ENCODE measurements around the gene ADAMTS12.

ADAMTS12 gene

GRCh38 chr5:33761139-33761538 lies 130.7 kb downstream of the ADAMTS12 start:
- DNase-seq = no peak

GRCh38 chr5:33758737-33759136 lies 133.1 kb downstream of the ADAMTS12 start:
- DNase-seq = no peak

DNA sequence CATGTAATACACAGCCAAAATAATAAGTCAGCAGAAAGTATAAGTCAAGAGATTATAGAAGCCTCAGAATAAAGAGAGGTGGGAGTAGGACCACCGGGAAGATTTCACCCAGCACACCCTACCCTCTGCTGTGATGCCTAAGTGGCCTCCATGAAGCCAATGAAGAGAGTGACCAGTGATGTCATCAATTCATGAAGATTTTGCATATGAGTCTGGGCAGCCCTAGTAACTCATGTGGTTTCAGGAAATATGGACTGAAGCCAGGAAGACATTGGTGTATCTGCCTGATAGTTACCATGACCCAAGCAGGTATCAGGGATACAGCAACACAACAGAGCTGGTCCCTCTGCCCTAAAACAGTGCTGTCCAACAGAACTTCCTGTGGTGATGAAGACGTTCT lies 135.3 kb downstream of the ADAMTS12 start:
- DNase-seq = no peak

DNA sequence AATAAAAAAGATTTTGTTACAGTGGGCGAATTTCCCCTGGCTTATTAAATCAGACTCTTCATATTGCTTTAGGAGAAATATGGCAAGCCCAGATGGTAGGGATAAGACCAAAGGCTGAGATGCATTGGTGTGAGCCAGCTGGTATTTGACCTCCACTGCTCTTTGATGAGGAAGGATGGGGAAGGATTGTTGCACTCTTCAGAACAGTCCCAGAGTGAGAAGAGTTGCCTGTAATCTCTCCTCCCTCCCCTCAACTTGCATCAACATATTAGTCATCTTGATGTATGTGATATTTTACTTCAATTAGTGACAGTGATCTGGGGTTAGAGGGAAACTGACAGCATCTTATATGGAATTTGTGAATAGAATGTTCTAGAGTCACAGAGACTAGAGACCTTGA lies 136.6 kb downstream of the ADAMTS12 start:
- no peak for DNase-seq

- no peak for DNase-seq
Observed at GRCh38 chr5:33753704-33754103, 138.1 kb downstream of the ADAMTS12 start.

DNA sequence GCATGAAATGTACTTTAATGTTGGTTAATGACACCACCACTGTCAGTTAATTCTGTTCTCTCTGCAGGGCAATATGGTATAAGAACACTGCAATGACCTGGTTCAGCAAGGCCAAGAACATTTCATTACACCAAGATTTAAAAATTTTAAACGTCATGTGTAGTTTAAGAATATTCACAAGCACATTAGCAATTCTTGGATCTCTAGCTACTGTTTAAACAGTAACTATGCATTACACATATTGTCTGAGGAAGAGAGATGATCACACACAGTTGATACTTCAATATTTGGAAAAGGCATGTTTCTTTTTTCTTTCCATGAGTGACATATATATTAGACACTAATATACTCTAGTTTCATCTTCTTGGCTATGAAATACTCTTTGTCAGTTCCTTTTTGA lies 143.0 kb downstream of the ADAMTS12 start:
- DNase-seq = no peak

DNA sequence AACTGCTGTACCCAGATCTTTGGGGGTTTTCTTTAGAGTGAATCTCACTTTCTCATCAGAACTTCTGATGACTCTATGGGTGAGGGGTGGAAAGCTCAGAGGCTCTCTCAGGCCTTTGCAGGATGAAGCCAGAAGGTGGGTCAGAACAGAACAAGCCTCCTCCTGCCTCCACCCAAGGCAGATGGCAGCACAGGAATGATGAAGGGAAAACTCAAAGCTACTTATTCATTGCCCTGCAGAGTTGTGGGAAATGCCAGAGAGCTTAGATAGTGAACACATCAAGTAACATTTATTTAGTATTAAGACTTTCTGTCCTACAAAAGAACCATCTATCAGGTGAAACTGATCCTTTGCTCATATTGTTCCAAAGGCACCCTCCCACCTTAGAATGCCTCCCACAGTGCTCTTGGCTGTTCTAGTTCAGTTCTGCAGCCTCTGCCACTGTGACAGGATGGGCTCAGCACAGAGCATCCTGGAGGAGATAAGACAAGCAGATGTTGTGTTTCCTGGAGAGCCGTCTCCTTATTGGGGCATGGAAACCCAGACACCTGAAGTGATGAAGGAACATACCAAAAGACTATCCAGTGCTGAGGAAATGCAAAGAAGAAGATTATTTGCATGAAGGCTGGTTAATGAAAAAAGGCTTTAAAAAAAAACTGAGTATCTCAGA lies 146.6 kb downstream of the ADAMTS12 start:
- no peak for DNase-seq

DNA sequence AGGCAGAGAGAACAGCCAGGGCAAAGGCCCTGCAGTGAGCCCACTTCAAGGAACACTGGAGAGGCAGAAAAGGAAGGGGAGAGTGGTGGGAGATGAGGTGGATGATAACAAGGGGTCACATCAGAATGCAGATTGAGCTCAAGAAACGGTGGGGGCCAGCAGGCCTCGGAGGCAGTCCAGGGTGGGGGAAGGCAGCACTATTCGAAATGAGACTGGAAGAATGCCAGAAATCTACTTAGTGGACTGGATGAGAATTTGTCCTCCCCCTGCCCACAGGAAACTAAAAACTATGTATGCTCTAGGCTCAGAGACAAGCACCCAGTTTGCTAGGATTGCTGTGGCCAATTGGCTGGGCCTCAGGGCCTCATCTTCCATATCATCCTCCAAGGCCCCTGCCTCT lies 148.7 kb downstream of the ADAMTS12 start:
- no peak for DNase-seq

GRCh38 chr5:33742181-33742580 lies 149.6 kb downstream of the ADAMTS12 start:
- no peak for DNase-seq

- no peak for DNase-seq
Observed at GRCh38 chr5:33738967-33739366, 152.8 kb downstream of the ADAMTS12 start.

DNA sequence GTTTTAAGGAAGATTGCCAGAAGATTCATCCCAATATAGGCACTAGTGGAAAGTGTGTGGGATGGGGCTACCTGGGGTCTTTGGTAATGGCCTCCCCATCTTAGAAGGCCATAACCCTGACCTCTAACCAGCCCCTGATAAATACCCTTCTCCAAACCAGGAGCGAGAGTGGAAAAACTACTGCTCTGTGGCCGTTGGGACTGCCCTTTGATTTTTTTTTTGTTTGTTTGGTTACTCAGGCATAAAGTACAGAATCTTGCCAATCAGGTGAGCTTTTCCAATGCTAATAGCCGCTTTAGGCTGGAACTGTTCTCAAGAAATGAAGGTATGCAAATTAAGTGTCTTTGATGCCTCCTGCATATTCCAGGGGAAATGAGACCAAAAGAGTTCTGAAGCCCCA lies 153.7 kb downstream of the ADAMTS12 start:
- no peak for DNase-seq

GRCh38 chr5:33737697-33738096 lies 154.1 kb downstream of the ADAMTS12 start:
- no peak for DNase-seq

DNA sequence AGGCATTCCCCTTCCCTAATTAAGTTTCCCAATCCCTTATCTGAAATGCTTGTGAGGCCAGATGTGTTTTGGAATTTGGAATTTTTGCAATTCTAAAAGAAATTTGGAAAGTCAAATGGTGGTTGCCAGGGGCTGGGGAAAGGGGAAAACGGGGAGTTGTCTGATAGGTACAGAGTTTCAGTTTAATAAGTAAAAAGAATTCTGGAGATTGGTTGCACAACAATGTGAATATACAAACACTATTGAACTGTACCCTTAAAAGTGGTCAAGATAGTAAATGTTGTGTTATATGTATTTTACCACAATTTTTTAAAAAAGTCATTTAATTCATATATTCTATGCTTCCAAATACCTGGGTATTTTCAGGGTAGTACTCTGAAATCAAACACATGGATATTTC lies 154.5 kb downstream of the ADAMTS12 start:
- no peak for DNase-seq

GRCh38 chr5:33736510-33736909 lies 155.3 kb downstream of the ADAMTS12 start:
- DNase-seq = no peak

GRCh38 chr5:33735072-33735471 lies 156.7 kb downstream of the ADAMTS12 start:
- DNase-seq = no peak

DNA sequence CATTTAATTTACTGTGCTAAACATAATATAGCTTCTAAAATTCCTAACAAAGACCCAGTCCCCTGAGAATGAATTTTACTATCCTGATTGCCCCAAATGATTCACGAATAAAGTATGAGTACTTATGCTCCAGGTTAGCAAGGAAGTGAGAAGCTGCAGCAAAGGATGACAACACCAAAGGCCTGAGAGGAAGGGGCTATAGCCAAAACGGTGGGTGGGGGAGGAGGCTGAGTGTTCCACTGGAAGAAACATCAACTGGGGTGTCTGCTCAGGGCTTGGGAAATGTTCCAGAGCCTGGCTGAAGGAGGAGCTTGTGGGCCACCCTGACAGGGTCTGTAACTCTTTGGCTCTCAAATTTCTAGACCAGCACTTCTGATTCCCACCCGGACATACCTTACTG lies 157.3 kb downstream of the ADAMTS12 start:
- no peak for DNase-seq

DNA sequence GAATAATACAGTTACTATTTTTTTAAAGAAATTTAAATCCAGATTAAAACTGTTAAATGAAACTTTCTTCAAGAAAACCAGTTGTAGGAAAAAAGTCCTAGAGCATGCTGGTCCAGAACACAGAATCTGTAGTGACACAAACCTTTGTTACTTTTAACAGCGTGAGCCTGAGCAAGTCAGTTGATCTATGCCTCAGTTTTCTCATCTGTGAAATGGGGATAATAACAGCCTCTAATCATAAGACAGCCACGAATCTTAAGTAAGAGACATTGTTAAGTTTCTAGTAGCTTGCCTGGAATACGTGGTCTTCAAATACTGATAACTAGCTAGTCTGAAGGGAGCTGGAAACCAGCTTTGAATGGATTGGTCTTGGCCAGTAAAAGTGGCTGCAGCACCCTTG lies 158.6 kb downstream of the ADAMTS12 start:
- no peak for DNase-seq

DNA sequence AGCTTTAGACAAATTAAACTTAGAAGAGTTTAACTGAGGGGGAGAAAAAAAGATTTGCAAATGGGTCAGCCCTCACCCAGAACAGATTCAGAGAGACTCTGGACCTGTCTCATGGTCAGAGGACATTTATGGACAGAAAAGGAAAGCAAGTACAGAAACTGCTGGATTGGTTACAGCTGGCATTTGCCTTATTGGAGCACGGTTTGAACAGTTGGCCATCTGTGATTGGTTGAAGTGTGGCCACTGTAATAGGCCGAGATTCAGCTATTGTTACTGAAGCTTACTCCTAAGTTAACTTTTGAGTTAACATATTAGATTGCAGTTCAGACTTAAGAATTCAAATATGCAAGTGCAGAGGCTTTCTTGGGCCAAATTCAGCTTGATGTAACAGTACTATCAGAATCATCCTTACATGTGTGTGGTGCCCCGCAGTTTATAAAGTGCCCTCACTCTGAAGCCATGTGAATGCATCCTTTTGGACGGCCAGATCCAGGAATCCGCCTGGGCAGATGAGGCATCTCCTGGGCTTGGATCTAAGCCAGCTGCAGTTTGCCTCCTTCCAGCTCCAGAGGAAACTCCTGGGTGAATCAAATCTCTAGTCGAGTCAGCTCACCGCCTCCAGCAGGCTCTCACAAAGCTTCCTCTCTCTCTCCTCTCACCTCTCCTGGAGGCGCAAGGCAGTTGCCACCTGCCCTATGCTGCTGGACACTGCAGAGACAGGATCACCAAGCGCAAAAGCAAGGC lies 165.2 kb downstream of the ADAMTS12 start:
- DNase-seq = no peak

GRCh38 chr5:33725806-33726205 lies 166.0 kb downstream of the ADAMTS12 start:
- no peak for DNase-seq

DNA sequence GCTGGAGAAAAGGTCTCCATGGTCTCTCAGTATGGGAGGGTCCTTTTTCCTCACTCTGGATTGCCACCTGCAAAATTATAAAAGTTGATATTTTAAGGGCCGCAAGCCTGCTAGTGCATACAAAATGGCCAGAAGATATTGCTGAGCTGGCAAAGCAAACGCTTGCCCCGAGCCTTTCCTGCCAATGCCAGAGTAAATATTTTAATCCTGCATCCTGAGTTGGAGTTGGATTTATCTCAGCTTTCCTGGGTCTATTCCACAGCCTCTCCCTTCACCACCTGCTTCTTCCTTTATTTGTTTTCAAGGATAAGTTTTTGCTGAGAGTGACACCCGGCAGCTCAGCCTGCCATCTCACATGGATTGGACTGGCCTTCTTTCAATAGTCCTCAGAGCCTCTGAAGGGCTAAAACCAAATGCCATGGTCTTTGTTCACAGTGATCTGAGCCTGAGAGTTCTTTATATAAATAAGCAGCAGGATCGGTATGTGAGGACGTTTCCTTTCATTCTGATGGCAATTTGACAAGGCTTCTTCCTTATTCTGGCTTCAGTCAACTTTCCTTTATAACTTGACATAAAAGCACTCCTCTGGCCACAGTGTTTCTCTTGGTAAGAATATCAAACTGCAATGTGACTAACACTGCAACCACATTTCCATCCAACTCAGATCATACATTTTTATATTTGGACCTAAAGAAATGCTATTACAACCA lies 170.1 kb downstream of the ADAMTS12 start:
- no peak for DNase-seq

DNA sequence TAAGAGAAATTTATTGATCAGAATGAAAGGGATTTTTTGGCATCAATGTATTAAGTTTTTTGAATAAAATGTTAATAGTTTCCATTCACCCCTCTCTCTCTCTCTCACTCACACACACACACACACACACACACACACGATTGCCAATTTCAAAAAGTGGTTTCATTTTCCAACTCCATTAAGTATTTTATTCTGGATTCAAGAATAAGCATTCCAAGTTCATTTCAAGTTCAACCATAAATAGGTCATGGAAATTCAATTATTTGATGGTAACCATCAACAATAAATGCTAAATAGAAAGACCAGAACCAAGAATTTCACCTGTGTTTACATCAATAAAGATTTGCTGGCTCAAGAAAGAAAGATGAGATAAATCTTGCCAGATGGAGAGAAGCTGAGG lies 171.6 kb downstream of the ADAMTS12 start:
- no peak for DNase-seq

DNA sequence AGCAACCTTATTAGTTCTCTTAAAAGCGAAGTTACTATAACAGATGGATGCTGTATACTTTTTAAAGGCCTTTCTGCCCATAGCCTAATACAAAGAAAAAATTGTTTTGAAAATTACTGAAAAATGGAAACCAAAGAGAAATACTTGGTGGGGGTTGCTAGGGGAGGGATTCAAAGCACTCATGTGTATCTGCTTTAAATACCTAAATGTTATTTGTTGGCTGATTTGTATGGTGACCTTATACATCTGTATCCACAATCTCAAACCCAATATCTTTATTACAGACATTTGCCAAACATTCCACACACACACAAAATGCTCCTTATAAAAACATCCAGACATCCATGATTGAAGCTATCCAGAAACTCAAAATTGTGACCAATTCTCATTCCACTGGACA lies 172.0 kb downstream of the ADAMTS12 start:
- no peak for DNase-seq

DNA sequence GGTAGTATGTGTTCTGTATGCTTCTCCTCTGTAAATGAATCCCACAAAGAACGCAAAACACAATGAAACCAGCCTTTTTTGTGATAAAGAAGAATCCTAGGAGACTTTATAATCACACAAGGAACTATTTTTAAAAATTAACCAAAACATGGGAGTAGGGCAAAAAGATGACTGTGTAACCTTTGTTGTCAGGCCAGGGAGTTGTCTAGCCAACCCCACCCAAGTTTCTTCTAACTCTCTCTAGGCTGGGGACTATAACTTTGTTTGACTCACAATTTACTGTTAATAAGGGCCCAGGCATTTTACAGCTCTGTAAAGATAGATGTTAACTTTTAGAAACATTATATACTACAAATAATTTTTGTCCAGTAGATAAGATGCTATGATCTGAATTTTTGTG lies 176.1 kb downstream of the ADAMTS12 start:
- DNase-seq = no peak

Measured in amygdala (tissue), 56 donors.